GM18867 (cell line): ENCODE data around the gene HLA-DQA1.
"Not testable (repeated sequence)": the region's sequence is repeated elsewhere in the genome, so short reads cannot be mapped to it uniquely, and the experiment has no call there.

ENCODE experiments used
- ATAC-seq: cut with Tn5 transposase; IDR thresholded peaks from one replicate; pipeline ENCODE4 v1.9.1; 2021; ENCODE audit warnings: mild to moderate bottlenecking, moderate library complexity; ENCODE audit not compliant: unreplicated experiment

HLA-DQA1 gene

DNA sequence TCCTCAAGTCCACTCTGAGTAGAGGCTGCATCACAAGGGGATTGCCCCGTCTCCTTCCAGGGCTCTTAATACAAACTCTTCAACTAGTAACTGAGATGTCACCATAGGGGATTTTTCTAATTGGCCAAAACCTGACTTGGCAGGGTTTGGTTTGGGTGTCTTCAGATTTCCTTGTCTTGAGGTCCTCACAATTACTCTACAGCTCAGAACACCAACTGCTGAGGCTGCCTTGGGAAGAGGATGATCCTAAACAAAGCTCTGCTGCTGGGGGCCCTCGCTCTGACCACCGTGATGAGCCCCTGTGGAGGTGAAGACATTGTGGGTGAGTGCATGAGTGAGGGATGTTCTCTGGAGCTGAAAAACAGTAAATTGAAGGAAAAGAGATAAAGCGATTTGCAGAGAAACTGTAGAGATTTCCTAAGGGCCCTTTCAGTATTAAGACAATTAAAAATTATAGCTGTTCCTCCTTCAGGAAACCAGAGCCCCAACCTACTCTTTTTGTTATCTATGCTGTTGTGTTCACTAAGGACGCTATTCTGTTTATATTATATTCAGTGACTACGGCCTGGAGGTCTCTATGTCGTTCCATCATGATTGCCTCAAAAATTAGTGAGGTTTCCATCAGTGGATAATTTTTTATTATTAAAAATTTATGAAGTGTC lies at the start of gene HLA-DQA1:
Gene HLA-DQA1 (plus strand): TSS at position 188 of the 662 bp plus-strand sequence. CDS start 53 bp downstream, at position 241.
- peak; percentile 71 for ATAC-seq

DNA sequence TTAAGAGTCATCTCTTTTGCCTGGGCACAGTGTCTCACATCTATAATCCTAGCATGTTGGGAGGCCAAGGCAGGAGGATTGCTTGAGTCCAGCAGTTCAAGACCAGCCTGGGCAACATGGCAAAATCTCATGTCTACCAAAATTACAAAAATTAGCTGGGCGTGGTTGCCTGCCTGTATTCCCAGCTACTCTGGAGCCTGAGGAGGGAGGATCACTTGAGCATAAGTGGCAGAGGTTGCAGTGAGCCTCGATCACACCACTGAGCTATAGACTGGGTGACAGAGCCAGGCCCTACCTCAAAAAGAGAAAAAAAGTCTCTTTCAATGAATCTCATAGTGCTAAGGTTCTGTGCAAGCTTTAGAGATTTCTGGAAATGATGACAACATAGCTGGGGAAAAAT lies 49.0 kb upstream of the HLA-DQA1 start:
- no peak for ATAC-seq

DNA sequence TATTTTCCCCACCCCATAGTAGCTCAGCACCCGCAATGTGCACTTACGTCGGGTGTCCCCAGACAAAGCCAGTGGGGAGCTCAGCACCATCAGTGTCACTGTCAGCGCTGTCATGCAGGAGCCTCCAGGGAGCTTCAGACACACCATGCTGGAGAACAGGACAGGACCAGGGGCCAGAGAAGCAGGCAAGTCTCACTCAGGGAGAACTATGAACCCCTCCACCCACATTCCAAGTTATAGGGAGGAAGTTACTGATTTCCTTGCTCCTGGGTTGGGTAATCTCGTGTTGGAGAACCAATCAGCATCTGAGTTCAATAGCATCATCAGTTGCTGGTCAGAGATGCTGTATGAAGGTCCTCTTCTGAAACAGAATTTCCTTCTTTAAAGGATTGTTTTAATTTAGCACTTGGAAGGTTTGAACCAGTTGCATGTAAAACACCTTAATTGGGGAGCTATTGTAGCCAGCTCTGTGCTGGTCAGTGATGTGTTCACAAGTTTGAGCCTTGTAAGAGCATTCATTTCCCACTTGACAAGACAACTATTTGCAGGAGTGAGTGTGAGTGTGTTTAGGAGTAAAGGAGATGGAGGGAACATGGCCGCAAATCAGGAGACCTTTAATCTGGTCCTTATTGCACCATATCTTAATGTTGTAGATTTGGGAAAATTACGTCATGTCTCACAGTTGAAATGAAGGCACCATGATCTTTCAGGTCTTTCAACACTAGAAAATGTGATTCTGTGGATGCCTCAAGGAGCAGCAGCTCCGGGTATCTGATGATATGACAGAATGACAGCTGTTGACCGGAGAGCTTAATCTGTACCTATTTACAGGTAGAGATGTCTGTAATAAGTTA lies 47.4 kb upstream of the HLA-DQA1 start, which contains the start of gene HLA-DRB1:
Gene HLA-DRB1 (minus strand): TSS at position 253 of the 854 bp plus-strand sequence. CDS start 106 bp downstream, at position 147.
- peak; percentile 84 for ATAC-seq

DNA sequence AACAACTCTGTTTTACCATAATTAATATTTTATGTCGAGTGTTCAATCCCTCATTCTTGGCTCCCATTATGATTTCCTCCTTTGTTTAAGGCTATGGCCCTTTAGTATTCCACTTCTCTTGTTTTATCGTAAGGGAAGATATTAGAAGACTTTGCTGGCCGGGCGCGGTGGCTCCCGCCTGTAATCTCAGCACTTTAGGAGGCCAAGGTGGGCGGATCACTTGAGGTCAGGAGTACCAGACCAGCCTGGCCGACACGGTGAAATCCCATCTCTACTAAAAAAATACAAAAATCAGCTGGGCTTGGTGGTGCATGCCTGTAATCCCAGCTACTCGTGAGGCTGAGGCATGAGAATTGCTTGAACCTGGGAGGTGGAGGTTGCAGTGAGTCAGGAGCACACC lies 46.5 kb upstream of the HLA-DQA1 start:
- ATAC-seq: not testable (repeated sequence)

DNA sequence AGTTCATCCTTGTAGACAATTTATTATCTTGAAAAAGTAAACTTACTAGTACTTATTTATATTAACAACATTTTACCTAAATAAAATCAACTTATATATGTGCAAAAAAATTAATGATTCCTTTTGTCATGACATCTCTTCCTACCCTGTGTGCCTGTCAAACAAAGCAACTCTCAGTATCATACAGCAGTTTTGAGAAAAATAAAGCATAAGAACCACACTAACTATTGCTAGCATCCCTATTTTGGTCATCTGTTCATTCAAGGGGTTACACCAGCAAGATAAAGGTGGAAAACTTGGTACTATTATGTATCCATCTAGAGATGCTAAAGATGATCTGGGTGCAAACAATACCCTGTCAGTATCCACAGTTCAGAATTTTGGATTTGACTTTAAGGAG lies 40.2 kb upstream of the HLA-DQA1 start:
- ATAC-seq: no peak

DNA sequence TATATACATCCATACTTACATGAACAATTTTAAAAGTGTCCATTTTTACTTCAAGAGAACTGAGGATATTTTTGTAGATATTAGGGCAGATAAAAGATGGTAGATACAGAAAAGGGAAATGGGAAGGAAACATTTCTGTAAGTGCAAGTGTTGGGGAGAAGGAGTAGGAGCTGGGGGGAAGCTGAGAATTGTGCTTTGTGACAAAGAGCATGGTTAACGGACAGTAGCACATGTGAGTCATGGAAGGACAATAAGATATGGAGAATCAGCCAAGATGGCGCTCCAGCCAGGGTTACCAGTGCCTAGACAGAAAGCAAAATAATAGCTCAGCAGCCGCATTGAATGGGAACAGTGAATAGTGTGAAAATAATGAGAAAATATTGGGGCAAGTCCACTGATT lies 34.8 kb upstream of the HLA-DQA1 start:
- no peak for ATAC-seq

DNA sequence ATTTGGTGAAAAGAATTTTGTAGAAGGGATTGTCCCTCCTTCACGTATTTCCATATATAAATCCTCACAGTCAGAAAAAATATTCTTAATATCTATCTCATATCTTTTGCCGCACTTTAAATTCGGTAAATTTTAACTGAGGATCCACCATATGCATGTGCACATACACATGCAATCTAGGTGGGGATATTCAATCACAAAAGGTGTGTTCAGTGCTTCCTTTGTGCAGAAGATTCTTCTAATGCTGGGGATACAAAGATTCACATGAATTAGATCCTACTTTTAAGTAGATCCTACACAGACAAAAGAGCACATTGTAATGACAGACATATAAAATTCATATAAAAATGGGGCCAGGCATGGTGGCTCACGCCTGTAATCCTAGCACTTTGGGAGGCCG lies 34.0 kb upstream of the HLA-DQA1 start:
- no peak for ATAC-seq

DNA sequence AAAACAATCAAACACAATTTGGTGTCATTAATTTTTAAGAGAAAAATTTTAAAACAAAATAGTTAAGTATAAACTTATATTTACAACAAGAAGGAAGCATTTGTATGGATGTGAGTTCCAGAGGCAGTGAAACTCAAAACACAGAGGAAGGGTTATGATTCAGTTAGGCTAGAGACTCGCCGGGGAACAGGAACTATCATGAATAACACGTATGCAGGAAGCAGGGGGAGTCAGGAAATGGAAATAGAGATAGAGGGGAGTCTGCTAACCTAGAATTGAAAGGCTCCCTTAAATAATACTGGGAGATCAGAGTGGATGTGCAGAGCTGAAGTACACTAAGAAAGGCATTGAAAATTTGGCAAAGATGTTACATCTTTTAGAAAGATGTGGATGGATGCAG lies 33.3 kb upstream of the HLA-DQA1 start:
- no peak for ATAC-seq

DNA sequence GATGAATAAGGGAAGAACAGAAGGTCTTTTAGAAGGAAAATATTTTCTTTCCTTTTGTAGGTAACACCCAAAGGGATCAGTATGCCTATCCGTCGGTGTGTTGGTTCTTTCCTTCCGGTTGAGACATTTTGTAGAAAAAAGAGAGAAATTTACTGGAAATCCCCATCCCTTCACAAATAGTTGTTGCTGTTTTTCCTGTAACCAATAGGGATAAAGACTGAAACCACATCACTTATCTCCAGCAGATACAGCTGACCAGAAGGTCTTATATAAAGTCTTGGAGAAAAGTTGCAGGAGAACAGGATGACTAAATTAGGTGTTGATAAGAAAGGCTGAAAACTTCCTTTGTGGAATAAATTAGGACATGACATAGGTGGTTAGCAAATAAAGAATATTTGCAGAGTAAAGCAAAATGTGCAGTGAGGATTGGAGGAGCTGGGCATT lies 32.8 kb upstream of the HLA-DQA1 start:
- ATAC-seq: no peak

DNA sequence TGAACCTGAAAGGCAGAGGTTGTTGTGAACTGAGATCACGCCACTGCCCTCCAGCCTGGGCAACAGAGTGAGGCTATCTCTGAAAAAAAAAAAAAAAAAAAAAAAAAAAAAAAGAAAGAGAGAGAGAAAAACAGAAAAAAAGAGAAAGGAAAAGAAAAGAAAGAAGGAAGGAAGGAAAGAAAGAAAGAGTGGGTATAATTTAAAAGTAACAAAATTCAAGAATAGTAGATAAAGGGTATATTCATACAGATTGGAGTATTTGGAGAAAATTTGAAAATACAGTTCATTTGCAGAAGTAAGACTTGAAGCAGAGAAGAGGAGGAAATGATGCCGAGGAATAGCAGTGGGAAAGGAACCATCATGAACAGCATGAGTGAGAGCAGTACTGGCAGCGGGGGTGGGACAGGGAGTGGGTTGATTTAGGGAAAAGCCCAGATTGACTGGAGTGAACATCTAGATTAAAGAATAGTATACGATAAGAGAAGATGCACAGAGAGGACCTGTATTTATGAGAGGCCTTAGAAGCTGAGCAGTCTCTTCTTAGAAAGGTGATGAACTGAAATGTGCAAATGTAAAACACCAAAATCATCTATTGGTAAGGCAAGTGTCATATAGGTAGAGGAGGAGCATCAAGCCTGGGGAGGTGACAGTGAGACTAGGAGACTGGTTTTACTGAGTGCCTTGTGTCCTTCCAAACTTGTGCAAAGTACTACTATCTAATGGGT lies 29.8 kb upstream of the HLA-DQA1 start:
- ATAC-seq: no peak

DNA sequence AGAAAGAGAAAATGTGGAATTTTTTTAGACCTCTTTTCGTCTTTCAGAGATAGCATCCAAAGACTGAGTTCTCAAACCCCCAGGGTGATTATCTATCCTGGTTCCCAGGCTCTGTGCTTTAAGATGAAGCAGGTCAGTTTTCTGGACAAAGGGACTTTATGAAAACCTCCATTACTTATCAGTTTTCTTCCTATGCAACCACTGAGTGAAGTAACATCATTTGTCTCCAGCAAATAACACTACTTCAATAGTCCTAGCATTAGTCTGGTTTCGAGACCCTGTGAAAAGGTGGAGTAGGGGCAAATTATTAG lies 29.3 kb upstream of the HLA-DQA1 start:
- no peak for ATAC-seq

DNA sequence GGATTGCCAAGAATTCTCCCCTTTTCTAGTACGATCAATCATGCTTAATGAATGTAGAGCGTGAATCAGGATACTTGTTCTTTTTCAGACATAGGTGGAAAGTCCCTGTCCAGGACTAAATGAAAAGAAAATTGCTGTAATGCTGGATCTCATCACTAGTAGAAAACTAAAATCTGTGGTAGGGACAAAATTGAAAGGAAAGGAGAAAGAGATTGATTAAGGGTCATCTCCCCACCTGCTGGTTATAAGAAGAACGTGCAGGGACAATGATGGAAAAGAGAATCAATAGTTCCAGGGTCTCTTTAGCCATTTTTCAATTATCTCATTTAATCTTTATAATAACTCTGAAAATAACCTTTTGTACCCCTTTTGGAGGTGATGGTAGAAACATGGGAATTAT lies 28.8 kb upstream of the HLA-DQA1 start:
- ATAC-seq: no peak

DNA sequence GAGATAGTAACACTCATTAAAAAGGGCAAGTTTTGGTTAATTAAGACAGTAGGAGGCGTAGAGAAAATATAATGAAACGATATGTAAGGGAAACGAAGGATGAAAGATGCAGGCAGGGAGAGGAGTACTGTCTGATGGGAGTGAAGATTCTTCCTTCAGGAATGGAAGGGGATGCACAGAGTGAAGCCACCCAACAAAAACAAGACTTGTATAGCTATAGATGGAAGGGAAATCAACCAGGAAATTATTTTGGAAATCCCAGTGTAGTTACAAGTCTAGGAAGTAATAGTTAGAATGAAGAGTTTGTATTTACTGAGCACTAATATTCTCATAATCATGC lies 27.8 kb upstream of the HLA-DQA1 start:
- no peak for ATAC-seq

DNA sequence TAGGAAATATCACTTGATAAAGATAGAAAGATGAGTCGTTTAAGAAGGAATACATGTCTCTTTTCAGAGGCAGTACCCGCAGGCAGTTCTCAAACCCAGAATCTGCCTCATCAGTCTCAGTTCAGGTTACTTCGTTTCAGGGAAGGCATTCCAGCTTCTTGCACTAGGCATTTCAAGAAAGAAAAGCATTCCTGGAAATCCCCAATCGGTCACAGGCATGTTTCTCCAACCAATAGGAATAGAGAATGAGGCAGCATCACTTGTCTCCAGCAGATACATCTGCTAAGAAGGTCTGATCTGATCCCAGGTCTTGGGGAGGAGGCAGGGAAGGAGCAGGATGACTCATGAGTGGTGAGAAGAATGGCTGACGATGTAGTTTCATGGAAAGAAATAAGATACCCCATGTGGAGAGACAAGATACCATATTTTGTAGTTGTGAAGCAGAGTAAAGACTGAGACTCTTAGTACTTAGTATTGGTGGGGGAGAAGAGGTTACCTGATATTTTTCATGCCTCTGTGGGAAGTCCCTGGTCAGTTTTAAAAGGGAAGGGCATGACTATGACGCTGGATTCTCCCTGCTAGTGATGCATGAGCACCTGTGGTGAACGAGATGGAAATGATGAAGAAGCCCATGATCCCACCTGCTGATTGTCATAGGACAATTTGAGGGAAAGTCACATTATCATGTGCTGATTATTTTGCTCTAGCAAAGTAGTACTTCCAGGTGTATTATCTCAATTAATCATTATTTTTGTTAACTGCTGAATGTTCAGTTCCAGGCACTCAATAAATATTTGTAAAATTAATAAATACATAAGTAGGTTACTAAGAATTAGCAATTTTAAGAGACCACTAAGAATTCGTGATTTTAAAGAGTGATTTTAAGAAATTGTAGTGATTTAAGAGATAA lies 27.2 kb upstream of the HLA-DQA1 start:
- ATAC-seq: peak; percentile 83

DNA sequence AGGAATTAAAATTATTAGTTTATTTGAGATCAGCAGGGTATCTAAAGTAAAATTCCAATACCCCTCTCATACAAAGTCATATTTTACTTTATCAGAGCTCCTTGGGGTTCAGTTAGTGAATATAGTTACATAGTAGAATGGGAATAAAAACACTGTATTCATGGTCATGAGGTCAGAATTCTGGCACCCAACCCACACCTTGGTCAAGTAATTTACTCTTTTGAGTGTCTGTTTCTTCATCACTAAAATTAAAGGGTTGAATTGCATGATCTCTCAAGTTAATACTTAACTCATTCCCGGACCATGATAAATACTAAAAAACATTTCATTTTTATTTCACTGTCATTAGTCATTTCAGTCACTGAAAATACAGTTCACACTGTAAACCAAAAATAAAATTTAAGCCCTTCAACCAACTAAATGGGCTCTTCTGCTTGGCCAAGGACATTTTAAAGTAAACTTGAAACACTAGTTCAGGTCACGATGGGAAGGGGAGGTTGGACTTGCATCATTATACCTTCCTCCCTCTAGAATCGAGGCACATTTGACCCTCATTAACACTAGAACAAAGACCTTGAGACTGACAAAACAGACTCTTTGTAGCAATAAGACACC lies 26.4 kb upstream of the HLA-DQA1 start:
- no peak for ATAC-seq

DNA sequence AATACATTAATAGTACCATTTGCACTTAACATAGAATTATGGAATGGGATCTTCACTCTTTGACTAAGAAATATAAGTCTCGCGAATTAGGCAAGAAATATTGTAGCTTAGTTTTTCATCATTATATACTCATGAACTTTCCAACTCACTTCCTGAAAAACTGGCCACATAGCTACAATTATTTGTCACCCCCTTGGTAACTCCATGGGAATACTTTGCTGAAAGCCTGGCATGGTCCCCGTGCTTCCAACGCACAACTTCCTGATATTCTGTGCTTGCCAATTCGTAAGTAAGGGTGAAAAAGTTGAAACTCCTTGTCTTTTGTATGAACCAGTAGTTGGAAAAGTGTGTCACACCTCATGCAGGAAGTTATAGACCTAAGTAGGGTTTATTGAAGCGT lies 23.7 kb upstream of the HLA-DQA1 start:
- no peak for ATAC-seq

DNA sequence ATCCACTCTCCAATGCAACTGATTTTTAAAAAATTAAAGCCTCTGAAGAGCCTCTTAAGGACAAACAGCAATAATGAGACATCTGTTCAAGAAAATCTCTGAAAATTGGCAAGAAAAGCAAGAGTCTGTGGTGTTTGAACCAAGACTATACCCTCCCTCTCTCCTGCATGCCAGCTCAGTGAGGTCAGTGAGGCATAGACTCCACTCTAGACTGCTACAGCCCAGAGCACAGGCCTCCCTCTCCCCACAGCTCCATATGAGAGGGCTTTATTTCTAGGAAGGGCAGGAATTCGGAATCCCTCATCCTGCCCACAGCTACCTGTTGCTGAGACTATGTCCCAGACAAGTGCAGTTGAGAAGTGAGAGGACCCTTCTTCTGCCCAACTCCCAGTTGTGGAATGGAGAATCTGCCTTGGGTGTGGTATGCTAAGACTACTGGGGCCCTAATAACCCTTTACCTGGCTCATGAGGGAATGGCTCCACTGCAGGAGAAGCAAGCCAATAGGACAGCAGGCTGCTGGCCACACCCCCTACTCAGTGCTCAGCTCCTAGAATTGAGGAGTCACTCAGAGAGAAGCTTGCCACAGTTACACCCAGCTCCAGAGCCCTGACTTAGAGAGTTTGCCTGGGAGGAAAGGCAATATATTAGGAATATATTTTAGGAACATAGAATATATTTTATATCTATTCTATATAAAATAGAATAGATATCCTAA lies 22.7 kb upstream of the HLA-DQA1 start:
- ATAC-seq: no peak

DNA sequence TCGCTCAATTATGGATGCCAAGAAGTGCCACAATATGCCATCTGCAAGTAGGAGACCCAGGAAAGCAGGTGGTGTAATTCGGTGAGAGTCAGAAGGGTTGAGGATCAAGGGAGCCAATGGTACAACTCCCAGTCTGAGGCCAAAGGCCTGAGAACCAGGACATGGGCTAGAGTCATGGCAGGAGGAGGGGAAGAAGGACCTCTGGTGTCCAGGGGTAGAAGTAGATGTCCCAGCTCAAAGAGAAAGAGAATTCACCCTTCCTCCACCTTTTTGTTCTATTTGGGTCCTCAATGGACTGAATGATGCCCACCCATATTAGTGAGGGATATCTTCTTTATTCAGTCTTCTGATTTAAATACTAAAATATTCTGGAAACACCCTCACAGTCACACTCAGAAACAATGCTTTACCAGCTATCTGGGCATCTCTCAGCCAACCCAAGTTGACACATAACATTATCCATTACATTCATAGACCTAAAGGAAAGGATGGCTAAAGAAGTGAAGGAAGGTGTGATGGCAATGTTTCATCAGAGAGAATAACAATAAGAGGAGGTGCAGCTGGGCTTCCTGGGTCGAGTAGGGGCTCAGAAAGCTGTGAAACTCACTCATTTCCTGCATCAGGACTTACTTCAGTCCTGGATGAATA lies 21.2 kb upstream of the HLA-DQA1 start:
- ATAC-seq: no peak

DNA sequence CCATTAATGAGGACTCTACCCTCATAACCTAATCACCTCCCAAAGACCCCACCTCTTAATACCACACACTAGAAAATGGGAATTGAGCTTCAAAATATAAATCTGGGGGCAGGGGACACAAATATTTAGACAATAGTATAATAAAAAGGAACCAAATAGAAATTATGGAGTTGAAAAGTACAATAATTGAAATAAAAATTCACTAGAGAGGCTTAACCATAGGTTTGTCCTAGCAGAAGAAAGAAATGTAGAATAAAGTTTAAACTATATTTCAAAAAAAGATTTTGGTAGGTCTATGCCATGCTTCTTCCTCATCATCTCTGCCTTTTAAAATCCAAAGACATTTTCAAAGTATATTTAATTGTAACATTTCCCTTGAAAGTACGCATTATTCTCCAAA lies 19.5 kb upstream of the HLA-DQA1 start:
- ATAC-seq: no peak
